Activated T-helper 2 cell treated with anti-CD3 and anti-CD28 coated beads, Interferon-gamma antibody, Interleukin-2, Interleukin-4, amounts not matched to agents 10 μg/mL and 5 μg/mL and 100 μg/mL, durations not matched to agents 14 hours and 24 hours and 36 hours (primary cell): ENCODE measurements around the gene SLAMF8. TPM values are rescaled to one million over a fixed set of nuclear protein-coding genes. Genes with fewer than 3 reads are reported as not detected.

Source experiments
- DNase-seq: peaks from one replicate; pipeline ENCODE4 v3.0.0; 2021; ENCODE audit warnings: low spot score
- H3K27ac Mint-ChIP-seq: one replicate; pipeline ENCODE4 v1.8.0; 2021; ENCODE audit warnings: mixed read lengths
- H3K27me3 Mint-ChIP-seq: one replicate; pipeline ENCODE4 v1.8.0; 2021; ENCODE audit warnings: low read depth, mixed read lengths
- H3K36me3 Mint-ChIP-seq: one replicate; pipeline ENCODE4 v1.8.0; 2021; ENCODE audit warnings: low read depth, mixed read lengths
- H3K4me1 Mint-ChIP-seq: one replicate; pipeline ENCODE4 v1.8.0; 2021; ENCODE audit warnings: low read depth, mixed read lengths
- H3K4me3 Mint-ChIP-seq: one replicate; pipeline ENCODE4 v1.8.0; 2021; ENCODE audit warnings: low read depth, mild to moderate bottlenecking, moderate library complexity, mixed read lengths
- H3K9me3 Mint-ChIP-seq: one replicate; pipeline ENCODE4 v1.8.0; 2021; ENCODE audit warnings: mixed read lengths
- intact Hi-C: fragments of 100-400 bp; cut with micrococcal nuclease; formaldehyde crosslinking; loops from one replicate; pipeline ENCODE4 v1.15.1; 2023
- total RNA-seq: library from RNA; stranded (reverse); gene quantifications from 2 replicates; pipeline ENCODE4 v1.2.3, GENCODE V29; 2022

Gene SLAMF8
- total RNA-seq, 1 donor from 2014 or later: 0.34 TPM

DNA sequence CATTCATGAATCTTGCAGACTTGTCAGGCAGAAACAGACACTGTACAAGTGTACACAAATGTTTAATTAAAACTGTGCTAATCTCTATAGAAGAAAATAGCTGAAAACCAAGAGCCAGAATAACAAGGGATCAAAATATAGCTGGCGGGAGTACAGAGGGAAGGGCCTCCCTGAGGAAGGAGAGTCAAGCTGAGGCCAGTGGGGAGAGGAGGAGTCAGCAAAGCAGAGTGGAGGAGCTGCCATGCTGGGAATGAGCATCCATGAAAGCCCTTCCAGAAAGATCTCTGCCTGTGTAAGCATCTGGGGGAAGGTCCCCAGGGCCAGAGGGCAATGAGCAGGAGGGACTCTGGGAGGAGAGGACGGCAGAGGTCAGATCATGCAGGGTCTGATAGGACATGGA is 15.1 kb downstream of the SLAMF8 start:
- intact Hi-C loops: no loop called here
- Mint-ChIP-seq H3K9me3 (no peaks in the 10 kb centered on the region), H3K4me1 (no peaks in the 10 kb centered on the region), H3K36me3 (no peaks in the 10 kb centered on the region), H3K27ac (no peak overlapping the region), H3K4me3 (no peak overlapping the region), H3K27me3 (peaks cover 15% of the 10 kb centered on the region)
- no peak for DNase-seq

DNA sequence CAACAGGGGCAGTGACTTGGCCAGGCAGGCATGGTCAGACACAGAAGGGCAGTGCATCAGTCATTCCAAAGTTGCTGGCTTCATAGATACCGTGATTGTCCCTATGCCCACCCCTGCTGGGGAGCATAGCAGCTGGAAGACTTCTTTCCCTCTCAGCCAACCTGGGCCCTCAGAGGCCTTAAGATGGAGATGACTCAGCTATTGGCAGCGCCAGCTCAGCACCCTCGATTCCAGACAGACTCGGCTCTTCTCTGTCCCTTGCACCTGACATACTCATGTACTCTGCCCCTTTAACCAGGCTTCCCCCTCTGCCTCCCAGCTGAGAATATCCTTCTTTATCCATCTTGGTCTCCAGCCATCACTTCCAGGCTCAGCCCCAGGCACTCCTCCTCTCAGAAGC is 16.8 kb downstream of the SLAMF8 start:
- no peak for DNase-seq
- Mint-ChIP-seq H3K4me3 (no peak overlapping the region), H3K27me3 (peaks cover 18% of the 10 kb centered on the region), H3K36me3 (no peaks in the 10 kb centered on the region), H3K27ac (no peak overlapping the region), H3K9me3 (no peaks in the 10 kb centered on the region), H3K4me1 (no peaks in the 10 kb centered on the region)
- intact Hi-C loops: no loop called here

DNA sequence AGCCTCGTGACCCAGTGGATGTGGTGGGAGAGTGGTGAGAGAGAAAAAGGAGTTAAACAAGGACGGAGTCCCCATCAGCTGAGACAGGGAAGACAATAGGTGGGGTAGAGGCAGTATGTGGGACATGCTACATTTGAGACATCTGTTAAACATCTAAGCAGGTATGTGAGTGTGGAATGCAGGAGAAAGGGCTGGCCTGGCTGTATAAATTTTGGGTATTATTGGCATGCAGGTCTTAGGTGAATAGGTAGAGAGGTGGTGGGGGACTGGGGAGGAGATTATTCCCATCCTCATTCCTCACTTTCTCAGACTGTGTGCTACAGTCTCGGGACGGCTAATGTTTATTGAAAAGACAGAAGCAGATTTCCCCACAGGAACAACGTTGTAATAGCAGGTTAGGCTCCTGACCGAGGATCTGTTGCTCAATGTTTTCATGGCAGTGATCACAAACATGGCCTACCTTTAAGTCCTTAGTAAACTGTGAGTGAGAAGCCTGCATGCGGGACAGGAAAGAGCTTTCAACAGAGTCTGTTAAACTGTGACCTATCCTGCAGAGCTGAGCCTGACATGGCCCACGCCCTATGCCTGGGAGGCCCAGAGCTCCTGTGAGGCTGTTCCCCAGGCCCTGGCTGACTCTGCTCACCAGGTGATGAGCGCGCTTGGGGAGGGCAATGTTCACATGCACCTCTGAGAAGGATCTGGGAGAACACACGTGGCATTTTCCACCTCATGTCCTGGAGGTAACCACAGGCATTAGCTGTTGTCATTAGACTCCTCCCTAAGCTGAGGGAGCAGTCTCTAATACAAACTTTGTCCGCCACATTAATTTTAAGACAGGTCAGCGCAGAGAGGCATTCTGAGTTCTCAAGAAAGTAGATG is 19.3 kb downstream of the SLAMF8 start:
- Mint-ChIP-seq H3K27me3 (peaks cover 26% of the 10 kb centered on the region), H3K4me1 (peaks cover 2% of the 10 kb centered on the region), H3K4me3 (no peak overlapping the region), H3K27ac (no peak overlapping the region), H3K9me3 (no peaks in the 10 kb centered on the region), H3K36me3 (no peaks in the 10 kb centered on the region)
- no peak for DNase-seq
- intact Hi-C loops: no loop called here

DNA sequence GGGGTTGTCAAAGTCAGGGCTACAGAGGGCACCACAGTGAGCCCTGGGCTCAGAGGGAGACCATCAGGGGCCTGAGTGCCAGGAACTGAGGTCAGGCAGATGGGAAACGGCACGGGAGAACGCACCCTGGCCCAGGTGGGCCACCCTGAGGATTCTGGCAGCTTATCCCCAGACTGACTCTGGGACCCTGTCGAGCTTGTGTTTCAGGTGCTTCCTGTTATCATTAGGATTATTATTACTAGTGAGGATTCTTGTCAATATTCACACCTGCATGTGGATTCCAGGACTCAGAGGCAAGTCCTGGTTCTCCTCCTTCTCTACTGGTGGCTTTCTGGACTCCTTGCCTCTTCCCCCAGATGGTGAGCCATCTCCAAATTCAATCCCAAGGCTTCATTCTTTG is 20.6 kb downstream of the SLAMF8 start:
- H3K4me3 Mint-ChIP-seq: no peak overlapping the region
- intact Hi-C loops: no loop called here
- H3K27ac Mint-ChIP-seq: no peak overlapping the region
- H3K27me3 Mint-ChIP-seq: peaks cover 28% of the 10 kb centered on the region
- H3K4me1 Mint-ChIP-seq: peaks cover 2% of the 10 kb centered on the region
- no peak for DNase-seq
- H3K9me3 Mint-ChIP-seq: no peaks in the 10 kb centered on the region
- H3K36me3 Mint-ChIP-seq: no peaks in the 10 kb centered on the region

DNA sequence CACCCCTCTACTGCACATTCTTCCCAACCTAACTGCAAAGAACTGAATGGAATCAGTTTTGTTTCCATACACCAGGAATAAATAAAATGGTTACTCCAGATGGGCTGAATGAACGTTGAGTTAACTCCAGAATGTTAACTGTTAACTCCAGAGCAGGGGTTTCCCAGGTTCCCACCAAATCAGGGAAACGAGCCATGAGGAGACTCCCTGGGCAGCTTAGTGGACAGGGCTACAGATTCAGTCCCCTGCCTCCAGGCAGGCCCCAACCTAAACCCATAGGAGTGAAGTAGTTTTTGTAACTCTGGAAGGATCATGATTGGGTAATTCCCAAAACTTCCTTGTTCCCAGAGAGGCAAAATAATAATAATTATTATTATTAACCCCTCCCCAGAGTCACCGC is 21.7 kb downstream of the SLAMF8 start:
- Mint-ChIP-seq H3K4me3 (no peak overlapping the region), H3K27me3 (peaks cover 32% of the 10 kb centered on the region), H3K9me3 (no peaks in the 10 kb centered on the region), H3K27ac (no peak overlapping the region), H3K36me3 (no peaks in the 10 kb centered on the region), H3K4me1 (peaks cover 2% of the 10 kb centered on the region)
- DNase-seq: no peak
- intact Hi-C loops: no loop called here

DNA sequence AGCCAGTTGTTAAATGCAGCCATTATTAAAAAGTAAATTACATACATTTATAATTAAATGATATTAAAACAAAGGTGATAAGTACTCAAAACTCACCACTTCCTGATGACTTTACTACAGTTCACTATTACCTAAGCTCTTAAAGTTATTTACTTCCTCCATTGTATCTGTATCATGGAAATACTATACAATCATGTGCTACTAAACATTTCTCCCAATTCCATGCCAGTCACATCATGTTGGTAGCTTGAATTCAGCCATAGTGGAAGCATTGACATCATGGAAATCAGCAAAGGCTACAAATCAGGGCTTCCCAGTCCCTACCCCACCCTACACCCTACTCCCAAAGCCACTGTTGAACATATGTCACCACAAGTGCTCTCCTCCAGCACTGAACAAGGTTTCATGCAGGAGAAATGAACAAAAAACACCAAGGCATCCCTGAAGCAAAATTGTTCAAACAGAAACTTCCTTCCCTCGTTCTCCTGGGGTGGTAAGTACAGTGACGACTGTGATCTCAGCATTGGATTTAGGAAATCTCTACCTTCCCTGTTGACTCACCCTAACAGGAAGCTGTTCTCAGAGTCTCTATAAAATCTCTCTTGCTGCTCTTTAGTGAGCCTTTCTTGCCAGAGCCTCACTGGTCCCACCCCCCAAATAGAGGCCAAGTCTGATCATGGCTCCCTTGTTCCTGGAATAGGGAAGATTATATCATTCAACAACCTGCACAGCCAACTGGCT is 23.1 kb downstream of the SLAMF8 start:
- Mint-ChIP-seq H3K4me1 (peaks cover 7% of the 10 kb centered on the region), H3K4me3 (no peak overlapping the region), H3K27me3 (peaks cover 24% of the 10 kb centered on the region), H3K9me3 (no peaks in the 10 kb centered on the region), H3K27ac (no peak overlapping the region), H3K36me3 (no peaks in the 10 kb centered on the region)
- intact Hi-C loops: loop anchor here (5.0 kb wide), 1 partner anchor 43 kb away; no protein-coding TSS in a partner anchor
- no peak for DNase-seq

DNA sequence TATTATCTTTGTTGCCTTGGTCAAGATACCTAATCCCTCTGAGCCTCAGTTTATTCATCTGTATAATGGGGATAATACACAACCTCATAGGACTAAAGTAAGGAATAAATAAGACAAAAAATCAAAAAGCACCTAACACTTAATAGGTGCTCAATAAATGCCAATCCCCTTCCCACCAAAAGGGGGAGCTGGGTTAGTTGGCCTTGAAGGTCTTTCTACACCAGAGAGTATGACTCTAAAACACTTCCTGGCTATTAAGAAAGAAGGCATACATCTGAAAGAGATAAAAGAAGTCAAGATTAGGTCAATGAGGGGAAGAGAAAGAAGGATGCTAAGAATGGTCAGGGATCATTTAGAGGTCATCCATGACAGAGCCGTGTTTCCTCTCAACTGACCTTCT is 24.7 kb downstream of the SLAMF8 start:
- Mint-ChIP-seq H3K36me3 (no peaks in the 10 kb centered on the region), H3K27ac (no peak overlapping the region), H3K4me1 (peaks cover 13% of the 10 kb centered on the region), H3K4me3 (no peak overlapping the region), H3K27me3 (peaks cover 25% of the 10 kb centered on the region), H3K9me3 (no peaks in the 10 kb centered on the region)
- intact Hi-C loops: loop anchor here (5.0 kb wide), 1 partner anchor 41 kb away; no protein-coding TSS in a partner anchor
- no peak for DNase-seq

DNA sequence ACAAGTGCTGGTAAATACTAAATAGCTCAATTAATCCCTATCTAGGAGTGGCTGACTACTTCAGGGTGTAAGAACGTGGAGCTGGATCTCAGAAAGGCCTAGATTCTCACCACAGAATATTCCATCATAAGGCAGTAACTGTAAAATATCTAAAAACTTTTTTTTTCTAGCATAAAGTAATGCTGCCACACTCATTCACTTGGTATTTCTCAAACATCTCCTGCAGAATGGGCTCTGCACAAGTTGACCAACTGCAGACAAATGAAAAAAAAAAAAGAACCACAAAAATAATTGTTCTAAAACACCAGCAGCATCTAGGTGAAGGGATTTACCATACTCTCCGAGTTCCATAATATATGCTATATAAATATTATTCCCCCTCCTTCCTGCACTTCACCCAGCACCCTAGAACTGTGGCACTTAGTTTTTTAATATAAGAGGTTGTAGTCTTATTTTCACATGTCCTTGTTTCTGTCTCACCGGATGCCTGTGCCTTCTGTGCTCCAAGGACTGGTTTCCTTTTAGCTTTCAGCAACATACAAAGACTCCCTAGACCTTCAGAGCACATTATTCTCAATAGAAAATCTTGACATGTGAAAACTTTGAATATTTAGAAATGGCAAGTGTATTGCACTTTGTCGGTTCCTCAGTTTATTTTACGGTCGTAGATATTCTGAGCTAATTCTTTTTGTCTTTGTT is 26.9 kb downstream of the SLAMF8 start:
- Mint-ChIP-seq H3K27me3 (peaks cover 22% of the 10 kb centered on the region), H3K9me3 (no peaks in the 10 kb centered on the region), H3K4me1 (peaks cover 15% of the 10 kb centered on the region), H3K36me3 (no peaks in the 10 kb centered on the region), H3K4me3 (peak overlapping the region; percentile 80), H3K27ac (peak overlapping the region; percentile 45)
- DNase-seq: no peak
- intact Hi-C loops: loop anchor here (1.0 to 5.0 kb wide), 3 partner anchors 39 to 73 kb away; partner anchors contain the start of gene DUSP23

DNA sequence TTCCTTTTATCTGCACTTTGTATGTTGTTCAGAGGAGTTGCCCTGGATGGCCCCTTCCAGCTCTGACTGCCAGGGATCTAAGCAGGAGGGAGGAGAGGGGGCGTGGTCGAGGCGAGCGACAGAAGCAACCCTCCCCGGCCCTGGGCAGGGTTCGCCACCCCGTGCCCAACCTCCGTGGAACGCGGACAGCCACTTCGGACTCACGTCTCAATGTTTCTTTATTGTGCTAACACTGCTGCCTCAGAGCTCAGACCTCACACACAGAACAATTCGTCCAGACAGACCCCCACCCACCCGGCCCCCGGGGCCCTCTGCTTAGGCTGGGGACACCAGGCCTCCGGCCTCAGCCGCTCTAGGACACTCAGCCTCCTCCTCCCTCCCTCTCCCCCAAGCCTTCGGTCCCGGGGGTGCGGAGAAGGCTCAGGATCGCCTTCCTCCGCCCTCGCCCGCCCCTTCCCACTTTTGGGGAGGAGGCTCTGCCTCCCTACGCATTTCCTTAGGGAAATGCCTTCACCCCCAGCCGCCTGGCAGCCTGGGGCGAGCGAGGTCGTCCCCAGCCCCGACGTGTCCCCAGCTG is 27.5 kb downstream of the SLAMF8 start:
- DNase-seq: no peak
- Mint-ChIP-seq H3K27ac (peak overlapping the region; percentile 45), H3K36me3 (no peaks in the 10 kb centered on the region), H3K27me3 (peaks cover 19% of the 10 kb centered on the region), H3K4me1 (peaks cover 15% of the 10 kb centered on the region), H3K4me3 (peak overlapping the region; percentile 80), H3K9me3 (no peaks in the 10 kb centered on the region)
- intact Hi-C loops: loop anchor here (1.0 to 5.0 kb wide), 3 partner anchors 38 to 74 kb away; partner anchors contain the start of gene DUSP23

DNA sequence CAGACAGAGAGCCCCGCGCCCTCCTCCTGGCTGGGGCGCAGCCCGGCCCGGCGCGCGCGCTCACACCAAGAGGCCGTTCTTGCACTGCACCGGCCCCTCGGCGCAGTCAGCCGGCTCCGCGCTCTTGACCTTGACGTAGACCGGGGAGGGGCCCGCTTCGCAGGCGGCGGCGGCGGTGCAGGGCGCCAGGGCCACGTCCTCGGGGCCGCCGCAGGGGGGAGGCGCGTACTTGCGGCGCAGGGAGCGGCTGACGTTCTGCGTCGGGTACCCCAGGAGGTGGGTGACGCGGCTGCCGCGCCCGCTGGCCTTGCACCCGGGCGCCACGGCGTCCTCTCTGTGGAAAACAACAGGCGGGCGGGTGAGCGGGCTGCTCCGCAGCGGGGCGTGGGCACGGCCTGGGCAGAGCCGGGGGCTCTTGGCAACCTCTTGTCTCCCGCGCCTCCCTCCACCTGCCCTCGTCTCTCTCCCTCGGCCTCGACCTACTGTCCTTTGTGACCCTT is 28.1 kb downstream of the SLAMF8 start:
- Mint-ChIP-seq H3K27ac (peak overlapping the region; percentile 62), H3K4me3 (peak overlapping the region; percentile 85), H3K9me3 (no peaks in the 10 kb centered on the region), H3K27me3 (peaks cover 19% of the 10 kb centered on the region), H3K4me1 (peaks cover 15% of the 10 kb centered on the region), H3K36me3 (no peaks in the 10 kb centered on the region)
- DNase-seq: peak; percentile 69
- intact Hi-C loops: loop anchor here (1.0 to 5.0 kb wide), 3 partner anchors 38 to 74 kb away; partner anchors contain the start of gene DUSP23

DNA sequence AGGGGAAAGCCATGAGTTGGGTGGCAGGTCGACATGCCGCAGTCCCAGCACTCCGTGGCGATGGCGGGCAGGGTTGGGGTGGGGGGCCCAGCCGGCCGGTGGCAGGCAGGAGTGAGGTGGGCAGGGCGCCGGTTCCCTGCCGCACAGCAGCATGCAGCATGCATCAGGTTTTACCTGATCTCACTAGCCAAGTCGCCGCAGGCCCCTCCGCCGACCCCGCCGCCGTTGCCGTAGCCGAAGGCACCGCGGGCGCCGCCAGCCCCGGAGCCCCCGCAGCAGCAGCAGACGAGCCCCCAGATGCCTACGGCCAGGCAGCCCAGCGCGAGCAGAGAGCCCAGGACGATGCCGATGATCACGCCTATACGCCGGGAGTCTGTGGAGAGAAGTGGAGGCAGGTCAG is 29.0 kb downstream of the SLAMF8 start:
- no peak overlapping the region for H3K27ac Mint-ChIP-seq
- intact Hi-C loops: no loop called here
- H3K9me3 Mint-ChIP-seq: no peaks in the 10 kb centered on the region
- no peaks in the 10 kb centered on the region for H3K36me3 Mint-ChIP-seq
- no peak for DNase-seq
- peak overlapping the region; percentile 34 for H3K4me3 Mint-ChIP-seq
- H3K27me3 Mint-ChIP-seq: peaks cover 13% of the 10 kb centered on the region
- peaks cover 13% of the 10 kb centered on the region for H3K4me1 Mint-ChIP-seq

DNA sequence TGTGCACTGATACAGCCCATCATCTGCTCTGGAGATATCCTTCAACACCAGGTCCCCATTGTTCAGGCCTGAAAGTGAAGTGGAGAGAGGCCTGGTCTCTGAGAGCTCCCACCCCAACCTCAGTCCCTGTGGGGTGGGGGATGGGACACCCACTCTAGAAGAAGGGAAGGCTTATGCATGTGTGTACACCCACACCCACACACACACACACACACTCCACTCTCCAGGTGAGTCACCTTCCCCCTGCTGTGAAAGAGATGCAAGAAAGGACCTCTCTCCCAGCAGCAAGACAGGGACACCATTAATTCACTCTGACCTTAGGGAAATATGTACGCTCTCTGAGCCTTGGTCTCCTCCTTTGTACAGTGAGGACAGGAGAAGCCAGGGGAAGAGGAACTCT is 29.9 kb downstream of the SLAMF8 start:
- peaks cover 14% of the 10 kb centered on the region for H3K27me3 Mint-ChIP-seq
- H3K9me3 Mint-ChIP-seq: no peaks in the 10 kb centered on the region
- no peaks in the 10 kb centered on the region for H3K36me3 Mint-ChIP-seq
- intact Hi-C loops: no loop called here
- H3K27ac Mint-ChIP-seq: no peak overlapping the region
- H3K4me1 Mint-ChIP-seq: peaks cover 13% of the 10 kb centered on the region
- no peak for DNase-seq
- no peak overlapping the region for H3K4me3 Mint-ChIP-seq
